Stimulated activated CD4-positive, alpha-beta T cell treated with anti-CD3 and anti-CD28 coated beads, TNF-alpha, amount 100 ng/mL, for 48 hours (primary cell): ENCODE results near the gene IL19.
"Not testable (repeated sequence)": the region's sequence is repeated elsewhere in the genome, so short reads cannot be mapped to it uniquely, and the experiment has no call there.

Experiments
- DNase-seq, 3 donors: peaks; one replicate each; pipeline ENCODE4 v3.0.0-alpha.2; 2020; ENCODE audit warnings: low read depth in 3 of 3

The IL19 gene

GRCh38 chr1:206833106-206833680, 62.6 kb downstream of the IL19 start:
- DNase-seq = no peak

- DNase-seq = no peak
These were observed 63.2 kb downstream of the IL19 start for GRCh38 chr1:206833801-206834200.

GRCh38 chr1:206834217-206834616, 63.6 kb downstream of the IL19 start:
- no peak for DNase-seq

GRCh38 chr1:206834711-206835110, 64.1 kb downstream of the IL19 start:
- DNase-seq = no peak

GRCh38 chr1:206835186-206835585, 64.6 kb downstream of the IL19 start:
- DNase-seq = no peak

GRCh38 chr1:206836111-206836510, 65.5 kb downstream of the IL19 start:
- DNase-seq = no peak

GRCh38 chr1:206839006-206839560, 68.5 kb downstream of the IL19 start:
- DNase-seq = no peak

GRCh38 chr1:206839857-206840256, 69.3 kb downstream of the IL19 start:
- no peak for DNase-seq

GRCh38 chr1:206841609-206842323, 71.2 kb downstream of the IL19 start:
- no peak for DNase-seq

- no peak for DNase-seq
These were observed 72.3 kb downstream of the IL19 start for GRCh38 chr1:206842854-206843253.

- no peak for DNase-seq
These were observed 73.1 kb downstream of the IL19 start for GRCh38 chr1:206843626-206844025.

- no peak for DNase-seq
These were observed 75.9 kb downstream of the IL19 start for GRCh38 chr1:206846487-206846886.

GRCh38 chr1:206847337-206847834, 76.8 kb downstream of the IL19 start:
- DNase-seq = no peak

GRCh38 chr1:206847946-206848345, 77.4 kb downstream of the IL19 start:
- DNase-seq = no peak

- DNase-seq = no peak
These were observed 79.8 kb downstream of the IL19 start for GRCh38 chr1:206850401-206850800.

GRCh38 chr1:206851341-206852010, 80.9 kb downstream of the IL19 start:
- DNase-seq = no peak

- DNase-seq = not testable (repeated sequence)
These were observed 82.1 kb downstream of the IL19 start for GRCh38 chr1:206852662-206853061.

- not testable (repeated sequence) for DNase-seq
These were observed 83.1 kb downstream of the IL19 start for GRCh38 chr1:206853696-206854095.

- DNase-seq = no peak
These were observed 84.0 kb downstream of the IL19 start for GRCh38 chr1:206854401-206855129.

GRCh38 chr1:206855859-206856258, 85.3 kb downstream of the IL19 start:
- DNase-seq = no peak

GRCh38 chr1:206856674-206857464, 86.3 kb downstream of the IL19 start:
- no peak for DNase-seq
